HG03342 (cell line): Measurements from ENCODE around the gene BRD8.

Experiments
- ATAC-seq: cut with Tn5 transposase; IDR thresholded peaks from one replicate; pipeline ENCODE4 v1.9.1; 2021; ENCODE audit warnings: mild to moderate bottlenecking, moderate library complexity; ENCODE audit not compliant: unreplicated experiment

BRD8 gene

DNA sequence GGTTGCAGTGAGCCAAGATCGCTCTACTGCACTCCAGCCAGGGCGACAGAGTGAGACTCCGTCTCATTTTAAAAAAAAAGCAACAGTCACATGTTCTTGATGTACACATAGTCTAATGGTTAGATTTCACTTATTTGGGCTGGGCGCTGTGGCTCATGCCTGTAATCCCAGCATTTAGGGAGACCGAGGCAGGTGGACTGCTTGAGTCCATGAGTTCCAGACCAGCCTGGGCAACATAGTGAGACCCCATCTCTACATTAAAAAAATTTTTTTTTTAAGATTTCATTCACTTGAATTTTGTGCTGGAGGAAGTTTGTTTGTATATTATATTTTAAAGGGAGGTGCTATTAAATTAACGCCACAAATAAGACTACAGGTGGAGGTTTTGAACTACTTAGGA lies 72.7 kb downstream of the BRD8 start:
- ATAC-seq: no peak

GRCh38 chr5:138103319-138103637 lies 75.2 kb downstream of the BRD8 start:
- no peak for ATAC-seq

GRCh38 chr5:138102454-138103318 lies 75.7 kb downstream of the BRD8 start:
- no peak for ATAC-seq

GRCh38 chr5:138096997-138097828 lies 81.2 kb downstream of the BRD8 start:
- ATAC-seq: no peak

GRCh38 chr5:138096363-138096762 lies 82.1 kb downstream of the BRD8 start:
- ATAC-seq: no peak

DNA sequence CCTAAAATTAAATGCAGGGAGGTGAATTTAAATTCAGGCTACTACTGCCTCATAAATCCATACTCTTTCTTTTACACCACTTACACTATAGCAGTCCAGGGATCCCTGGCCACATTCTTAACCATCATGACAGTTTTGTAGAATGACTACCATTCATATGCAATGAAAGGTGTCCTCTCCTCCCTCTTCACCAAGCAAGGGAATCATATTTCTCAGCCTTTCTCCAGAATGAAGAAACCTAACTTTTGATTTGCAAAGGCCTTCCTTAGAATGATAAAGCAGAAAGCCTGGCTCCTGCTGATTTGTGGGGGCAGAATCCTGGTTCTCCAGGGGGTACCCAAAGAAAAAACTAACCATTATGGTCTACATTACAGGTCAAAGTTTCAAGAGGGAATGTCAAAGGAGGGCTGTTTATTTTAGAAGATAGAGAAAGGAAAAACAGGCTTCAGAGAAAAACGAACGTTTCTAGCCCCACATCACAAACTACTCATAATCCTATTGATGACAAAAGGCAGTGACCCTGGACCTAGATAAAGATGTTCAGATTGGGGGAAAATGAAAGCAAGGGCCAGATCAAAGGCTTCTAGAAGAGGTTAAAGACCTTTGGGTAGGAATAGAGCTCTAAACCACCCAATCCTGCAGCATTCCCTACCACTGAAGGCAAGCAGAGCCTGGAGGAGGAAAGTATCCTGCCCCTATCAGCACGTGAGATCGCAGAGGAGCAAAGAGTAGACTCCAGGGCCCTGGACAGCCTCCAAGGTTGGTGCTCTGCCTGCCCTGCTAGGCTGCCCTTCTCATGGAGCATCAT lies 83.1 kb downstream of the BRD8 start:
- no peak for ATAC-seq

- ATAC-seq: no peak
Measured at GRCh38 chr5:138093036-138093435, 85.4 kb downstream of the BRD8 start.

DNA sequence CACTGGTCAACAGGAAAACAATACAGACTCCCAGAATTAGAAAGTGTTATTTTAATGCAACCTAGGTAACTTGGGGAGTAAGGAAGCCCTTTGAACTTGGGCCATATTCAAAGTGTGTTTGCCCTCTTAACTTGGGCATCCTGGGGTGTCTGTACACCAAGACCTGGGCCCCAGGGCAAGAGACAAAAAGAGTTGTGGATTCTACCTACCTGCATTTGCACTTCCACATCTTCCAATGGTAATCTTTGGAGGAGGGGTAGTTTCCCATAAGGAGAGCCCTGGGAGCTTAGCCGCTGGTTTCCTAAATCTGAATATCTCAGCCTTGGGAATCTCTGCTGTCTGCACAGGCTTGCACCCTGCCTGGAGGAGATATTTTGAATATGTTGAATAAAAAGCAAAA lies 86.1 kb downstream of the BRD8 start:
- no peak for ATAC-seq

GRCh38 chr5:138091685-138092084 lies 86.7 kb downstream of the BRD8 start:
- no peak for ATAC-seq
